ENCODE measurements around the gene RADIL. TPM values are rescaled to one million over a fixed set of nuclear protein-coding genes. Genes with fewer than 3 reads are reported as not detected.

RADIL gene
- total and polyA plus RNA-seq, 2 of the 13 experiments (the other 11 are each of a cell fraction or from before 2014, with no cell fraction given) = 0.05 to 0.09 TPM

GRCh38 chr7:4758111-4758510 is 125.4 kb downstream of the RADIL start:
- Histone ChIP-seq H3K79me2 (ENCODE audit: insufficient read depth, low read length) (peaks cover 4% of the 10 kb centered on the region), H3K36me3 (replicated peaks in 1 of 2; ENCODE audit: control insufficient read depth in 1 of 2, insufficient read depth in 2 of 2, low read length in 2 of 2) (peaks cover 20 to 89% of the 10 kb centered on the region in 2 experiments), H3K4me1 (ENCODE audit: insufficient read depth, low read length) (no peaks in the 10 kb centered on the region), H3K4me2 (ENCODE audit: low read depth, low read length) (no peak overlapping the region), H3K27ac (ENCODE audit: extremely low read length, insufficient read depth, low read length) (no peak overlapping the region), H3K9ac (ENCODE audit: insufficient read depth, low read depth, low read length) (no peak overlapping the region), H2AFZ (ENCODE audit: low read length) (no peak overlapping the region), H3K27me3 (ENCODE audit: control insufficient read depth in 1 of 2, insufficient read depth in 2 of 2, low read length in 2 of 2) (no peaks in the 10 kb centered on the region), H4K20me1 (ENCODE audit: insufficient read depth, low read length) (peaks cover 11% of the 10 kb centered on the region; the same call in 1 of the 2 replicates), H3K4me3 (replicated peaks in 1 of 3; ENCODE audit: insufficient read depth in 1 of 3, low read depth in 2 of 3, low read length in 3 of 3) (no peak overlapping the region), H3K9me3 (ENCODE audit: low read length) (no peaks in the 10 kb centered on the region)
- intact Hi-C loops (cut with micrococcal nuclease; ENCODE audit: unreplicated experiment) (no loop called here), in situ Hi-C loops (cut with HindIII; ENCODE audit: extremely low pct_ligation_motif_present, low pct_unique_long_range_greater_than_20kb) (loop anchor here (25.0 kb wide), 1 partner anchor 146 kb away; no protein-coding TSS in a partner anchor)
- WGBS (ENCODE audit: low lambda C conversion rate) = 94% methylated on average over 14 of the region's 19 CpGs
- no peak for FAIRE-seq
- no peak for DNase-seq (ENCODE audit: low spot score)
- TSS peak; percentile 39 for BruUV-seq (replicated peaks)
- CTCF ChIA-PET (ENCODE audit: low intra/inter-chr PET ratio, low total read pairs) = no interaction called here
- TF ChIP-seq ZNF709 (CRISPR knock-in tag; IDR thresholded peaks at IDR 0.05) (no peak), THRA (CRISPR knock-in tag; IDR thresholded peaks at IDR 0.05; ENCODE audit: borderline replicate concordance) (no peak), MBD4 (IDR thresholded peaks at IDR 0.05; ENCODE audit: borderline replicate concordance, low read length) (no peak), NCOA1 (CRISPR knock-in tag; IDR thresholded peaks at IDR 0.05) (no peak), MEIS2 (CRISPR knock-in tag; IDR thresholded peaks at IDR 0.05) (no peak), HOMEZ (CRISPR knock-in tag; IDR thresholded peaks at IDR 0.05; ENCODE audit: low read depth) (no peak), ETS1 (CRISPR knock-in tag; IDR thresholded peaks at IDR 0.05) (no peak), MATR3 (CRISPR knock-in tag; IDR thresholded peaks at IDR 0.05) (no peak), BATF2 (CRISPR knock-in tag; IDR thresholded peaks at IDR 0.05) (no peak), TEF (CRISPR knock-in tag; IDR thresholded peaks at IDR 0.05) (no peak), DNMT1 (CRISPR knock-in tag; IDR thresholded peaks at IDR 0.05) (no peak)
- POLR2A ChIA-PET = no interaction called here
- ATAC-seq = no peak
